Measurements from ENCODE around the gene C21orf58.

DNA sequence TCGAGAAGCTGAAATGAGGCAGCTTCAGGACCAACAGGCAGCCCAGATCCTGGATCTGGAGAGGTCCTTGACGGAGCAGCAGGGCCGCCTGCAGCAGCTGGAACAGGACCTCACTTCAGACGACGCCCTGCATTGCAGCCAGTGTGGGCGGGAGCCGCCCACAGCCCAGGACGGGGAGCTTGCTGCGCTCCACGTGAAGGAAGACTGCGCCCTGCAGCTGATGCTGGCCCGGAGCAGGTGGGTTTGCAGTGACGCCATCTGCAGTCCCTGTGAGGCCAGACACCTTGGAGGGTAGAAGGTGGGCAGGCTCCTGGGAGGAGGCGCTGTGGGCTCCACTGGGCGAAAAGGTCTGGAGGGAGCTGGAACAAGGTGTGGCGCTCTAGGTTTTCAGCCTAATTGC, 40.0 kb upstream of the C21orf58 start:
- TF ChIP-seq, protein P1, sequence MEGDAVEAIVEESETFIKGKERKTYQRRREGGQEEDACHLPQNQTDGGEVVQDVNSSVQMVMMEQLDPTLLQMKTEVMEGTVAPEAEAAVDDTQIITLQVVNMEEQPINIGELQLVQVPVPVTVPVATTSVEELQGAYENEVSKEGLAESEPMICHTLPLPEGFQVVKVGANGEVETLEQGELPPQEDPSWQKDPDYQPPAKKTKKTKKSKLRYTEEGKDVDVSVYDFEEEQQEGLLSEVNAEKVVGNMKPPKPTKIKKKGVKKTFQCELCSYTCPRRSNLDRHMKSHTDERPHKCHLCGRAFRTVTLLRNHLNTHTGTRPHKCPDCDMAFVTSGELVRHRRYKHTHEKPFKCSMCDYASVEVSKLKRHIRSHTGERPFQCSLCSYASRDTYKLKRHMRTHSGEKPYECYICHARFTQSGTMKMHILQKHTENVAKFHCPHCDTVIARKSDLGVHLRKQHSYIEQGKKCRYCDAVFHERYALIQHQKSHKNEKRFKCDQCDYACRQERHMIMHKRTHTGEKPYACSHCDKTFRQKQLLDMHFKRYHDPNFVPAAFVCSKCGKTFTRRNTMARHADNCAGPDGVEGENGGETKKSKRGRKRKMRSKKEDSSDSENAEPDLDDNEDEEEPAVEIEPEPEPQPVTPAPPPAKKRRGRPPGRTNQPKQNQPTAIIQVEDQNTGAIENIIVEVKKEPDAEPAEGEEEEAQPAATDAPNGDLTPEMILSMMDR (IDR thresholded peaks at IDR 0.05) = no peak
- TF ChIP-seq POLR2A (IDR thresholded peaks at IDR 0.05) = no peak
